ENCODE data around the gene VAMP3. TPM values are rescaled to one million over a fixed set of nuclear protein-coding genes. Genes with fewer than 3 reads are reported as not detected.

The VAMP3 gene
- total and polyA plus RNA-seq, 7 donors: 35.0 to 71.6 (median 64.1) TPM

- Histone ChIP-seq H3K27me3 (ENCODE audit: insufficient read depth in 3 of 3, low read length in 2 of 3) (no peaks in the 10 kb centered on the region), H3K4me1 (peaks cover 6% of the 10 kb centered on the region), H3K27ac (no peak overlapping the region), H3K9me3 (no peaks in the 10 kb centered on the region), H3K36me3 (ENCODE audit: insufficient read depth in 1 of 2, low read depth in 1 of 2) (peaks cover 0 to 98% of the 10 kb centered on the region in 2 donors), H3K4me3 (peak overlapping the region; percentile 41)
- no peak for TF ChIP-seq CTCF (IDR thresholded peaks at IDR 0.05)
- 81 to 86% (median 84%) methylated on average over 38 to 39 of the region's 39 CpGs for WGBS, 3 donors
- DNase-seq (no peak), ATAC-seq (no peak)
- intact Hi-C loops (cut with DNase I): loop anchor here (5.0 kb wide), 2 partner anchors 35 to 40 kb away; no protein-coding TSS in a partner anchor
These were observed 56.2 kb downstream of the VAMP3 start for GRCh38 chr1:7827126-7827955.

Other genes starting within 250 kb of the VAMP3 start
- gene PER3, start 13.0 kb downstream of the VAMP3 start, total RNA-seq: 10 to 100 TPM in 3 of 4 donors, 1 to 10 TPM in 1; 4.8 to 15.1 (median 10.5) TPM
- gene PER3, start 13.0 kb downstream of the VAMP3 start, polyA plus RNA-seq: 1 to 10 TPM; 1.4 to 2.0 (median 1.8) TPM
- under 1 TPM in 1 of 4 donors, not detected in 3; 0.24 TPM for gene UTS2, start 81.8 kb downstream of the VAMP3 start, total RNA-seq
- gene UTS2, start 81.8 kb downstream of the VAMP3 start, polyA plus RNA-seq: under 1 TPM in 1 of 3 donors, not detected in 2; 0.20 TPM
- gene TNFRSF9, start 169.5 kb downstream of the VAMP3 start, total RNA-seq: under 1 TPM in 1 of 4 donors, not detected in 3; 0.12 TPM
- under 1 TPM in 2 of 3 donors, not detected in 1; 0.01 TPM for gene TNFRSF9, start 169.5 kb downstream of the VAMP3 start, polyA plus RNA-seq
- gene PARK7, start 190.4 kb downstream of the VAMP3 start, total RNA-seq: 100 to 1,000 TPM; 389 to 467 (median 417) TPM
- gene PARK7, start 190.4 kb downstream of the VAMP3 start, polyA plus RNA-seq: 100 to 1,000 TPM; 430 to 441 (median 432) TPM